Cerebellar cortex (tissue), 1 donor: Measurements from ENCODE around the gene IFNGR2.
"Not testable (repeated sequence)": the region's sequence is repeated elsewhere in the genome, so short reads cannot be mapped to it uniquely, and the experiment has no call there.

ENCODE experiments used
- DNase-seq: peaks from one replicate; pipeline ENCODE4 v3.0.0-alpha.2; 2015; ENCODE audit warnings: low spot score

IFNGR2 gene

GRCh38 chr21:33437140-33437539, 33.9 kb downstream of the IFNGR2 start:
- DNase-seq: no peak

GRCh38 chr21:33441489-33442477, 38.6 kb downstream of the IFNGR2 start:
- no peak for DNase-seq

- no peak for DNase-seq
Measured at GRCh38 chr21:33443194-33443593, 40.0 kb downstream of the IFNGR2 start.

- no peak for DNase-seq
Measured at GRCh38 chr21:33444499-33444898, 41.3 kb downstream of the IFNGR2 start.

GRCh38 chr21:33446620-33447019, 43.4 kb downstream of the IFNGR2 start:
- not testable (repeated sequence) for DNase-seq

GRCh38 chr21:33449616-33450015, 46.4 kb downstream of the IFNGR2 start:
- no peak for DNase-seq

- no peak for DNase-seq
Measured at GRCh38 chr21:33451634-33452071, 48.4 kb downstream of the IFNGR2 start.

GRCh38 chr21:33452362-33452761, 49.1 kb downstream of the IFNGR2 start:
- DNase-seq: no peak

GRCh38 chr21:33455686-33456446, 52.7 kb downstream of the IFNGR2 start:
- DNase-seq: no peak

- DNase-seq: no peak
Measured at GRCh38 chr21:33458861-33459260, 55.6 kb downstream of the IFNGR2 start.

- DNase-seq: no peak
Measured at GRCh38 chr21:33461538-33462250, 58.5 kb downstream of the IFNGR2 start.

- DNase-seq: not testable (repeated sequence)
Measured at GRCh38 chr21:33469183-33469582, 66.0 kb downstream of the IFNGR2 start.

- DNase-seq: no peak
Measured at GRCh38 chr21:33470701-33471100, 67.5 kb downstream of the IFNGR2 start.

- no peak for DNase-seq
Measured at GRCh38 chr21:33473344-33473743, 70.1 kb downstream of the IFNGR2 start.

- DNase-seq: no peak
Measured at GRCh38 chr21:33477066-33477465, 73.9 kb downstream of the IFNGR2 start.

GRCh38 chr21:33478182-33478581, 75.0 kb downstream of the IFNGR2 start:
- DNase-seq: no peak

- DNase-seq: peak; percentile 28
Measured at GRCh38 chr21:33478935-33479678, 75.9 kb downstream of the IFNGR2 start.

GRCh38 chr21:33479679-33480480, 76.7 kb downstream of the IFNGR2 start, which contains the start of gene TMEM50B:
TSS of gene TMEM50B (minus strand) at chr21:33479974. CDS start at chr21:33468885, 11,089 bp downstream.
- peak; percentile 93 for DNase-seq

GRCh38 chr21:33480481-33481103, 77.4 kb downstream of the IFNGR2 start:
- no peak for DNase-seq
